ENCODE data around the gene ID3. TPM values are rescaled to one million over a fixed set of nuclear protein-coding genes. Genes with fewer than 3 reads are reported as not detected.

The ID3 gene
- total RNA-seq, 1 experiment from 2014 or later = 39.6 TPM

GRCh38 chr1:23601968-23602876 lies 42.9 kb upstream of the ID3 start:
- Histone ChIP-seq H3K27ac (ENCODE audit: low read length) (no peak overlapping the region), H3K4me1 (ENCODE audit: control insufficient read depth, insufficient read depth, low read length) (peaks cover 14% of the 10 kb centered on the region), H3K36me3 (ENCODE audit: control insufficient read depth, insufficient read depth, low read length) (no peaks in the 10 kb centered on the region), H3K27me3 (ENCODE audit: control insufficient read depth, insufficient read depth, low read length) (no peaks in the 10 kb centered on the region), H3K4me3 (ENCODE audit: low read depth in 2 of 2, low read length in 2 of 2) (no peak overlapping the region), H3K9me3 (ENCODE audit: control insufficient read depth, insufficient read depth, low read depth, low read length) (no peaks in the 10 kb centered on the region)
- no peak for TF ChIP-seq POLR2AphosphoS5 (IDR thresholded peaks at IDR 0.05; ENCODE audit: low read depth, low read length)
- DNase-seq (ENCODE audit: low read depth, low spot score) (no peak), ATAC-seq (no peak)
- POLR2A ChIA-PET = no interaction called here
- in situ Hi-C loops (cut with HindIII; ENCODE audit: low pct_unique_long_range_greater_than_20kb, low sequenced_read_pairs) (no loop called here), intact Hi-C loops (cut with micrococcal nuclease; ENCODE audit: unreplicated experiment) (no loop called here)
- CTCF ChIA-PET = interaction anchor here (0.7 kb wide), 1 partner anchor 13 kb away, joined by 6 read pairs; no protein-coding TSS in a partner anchor
- BruUV-seq (replicated peaks) = no TSS peak

GRCh38 chr1:23601135-23601967 lies 42.0 kb upstream of the ID3 start:
- CTCF ChIA-PET = interaction anchor here (0.7 kb wide), 1 partner anchor 14 kb away, joined by 6 read pairs; no protein-coding TSS in a partner anchor
- in situ Hi-C loops (cut with HindIII; ENCODE audit: low pct_unique_long_range_greater_than_20kb, low sequenced_read_pairs) (no loop called here), intact Hi-C loops (cut with micrococcal nuclease; ENCODE audit: unreplicated experiment) (no loop called here)
- no peak for TF ChIP-seq POLR2AphosphoS5 (IDR thresholded peaks at IDR 0.05; ENCODE audit: low read depth, low read length)
- no peak for TF ChIP-seq SIN3A (IDR thresholded peaks at IDR 0.05; ENCODE audit: borderline replicate concordance, insufficient read depth, low read depth, low read length)
- no peak for TF ChIP-seq CTCF (IDR thresholded peaks at IDR 0.05)
- TF ChIP-seq REST (IDR thresholded peaks at IDR 0.05; ENCODE audit: insufficient read depth in 1 of 2, low read depth in 2 of 2, low read length in 1 of 2) = no peak
- no peak for TF ChIP-seq TCF7L2 (IDR thresholded peaks at IDR 0.05; ENCODE audit: low read depth, low read length)
- no peak for ATAC-seq
- Histone ChIP-seq H3K4me3 (ENCODE audit: low read depth in 2 of 2, low read length in 2 of 2) (no peak overlapping the region), H3K27ac (ENCODE audit: low read length) (no peak overlapping the region), H3K36me3 (ENCODE audit: control insufficient read depth, insufficient read depth, low read length) (no peaks in the 10 kb centered on the region), H3K9me3 (ENCODE audit: control insufficient read depth, insufficient read depth, low read depth, low read length) (no peaks in the 10 kb centered on the region), H3K4me1 (ENCODE audit: control insufficient read depth, insufficient read depth, low read length) (peaks cover 14% of the 10 kb centered on the region), H3K27me3 (ENCODE audit: control insufficient read depth, insufficient read depth, low read length) (no peaks in the 10 kb centered on the region)
- POLR2A ChIA-PET = no interaction called here
- no peak for DNase-seq (ENCODE audit: low read depth, low spot score)
- no TSS peak for BruUV-seq (replicated peaks)

All from Panc1 (cell line).